GM18507 (cell line): ENCODE results near the gene ERCC6L.

ENCODE experiments used
- DNase-seq: peaks from one replicate; pipeline ENCODE4 v3.0.0; 2011; ENCODE audit warnings: low read depth; ENCODE audit not compliant: insufficient read length; ENCODE audit errors: extremely low spot score
- FAIRE-seq: peaks from 2 replicates; lab custom pipeline; 2011; peaks lifted over from hg19 to GRCh38; lab: Jason Lieb, UNC

The ERCC6L gene, protein sequence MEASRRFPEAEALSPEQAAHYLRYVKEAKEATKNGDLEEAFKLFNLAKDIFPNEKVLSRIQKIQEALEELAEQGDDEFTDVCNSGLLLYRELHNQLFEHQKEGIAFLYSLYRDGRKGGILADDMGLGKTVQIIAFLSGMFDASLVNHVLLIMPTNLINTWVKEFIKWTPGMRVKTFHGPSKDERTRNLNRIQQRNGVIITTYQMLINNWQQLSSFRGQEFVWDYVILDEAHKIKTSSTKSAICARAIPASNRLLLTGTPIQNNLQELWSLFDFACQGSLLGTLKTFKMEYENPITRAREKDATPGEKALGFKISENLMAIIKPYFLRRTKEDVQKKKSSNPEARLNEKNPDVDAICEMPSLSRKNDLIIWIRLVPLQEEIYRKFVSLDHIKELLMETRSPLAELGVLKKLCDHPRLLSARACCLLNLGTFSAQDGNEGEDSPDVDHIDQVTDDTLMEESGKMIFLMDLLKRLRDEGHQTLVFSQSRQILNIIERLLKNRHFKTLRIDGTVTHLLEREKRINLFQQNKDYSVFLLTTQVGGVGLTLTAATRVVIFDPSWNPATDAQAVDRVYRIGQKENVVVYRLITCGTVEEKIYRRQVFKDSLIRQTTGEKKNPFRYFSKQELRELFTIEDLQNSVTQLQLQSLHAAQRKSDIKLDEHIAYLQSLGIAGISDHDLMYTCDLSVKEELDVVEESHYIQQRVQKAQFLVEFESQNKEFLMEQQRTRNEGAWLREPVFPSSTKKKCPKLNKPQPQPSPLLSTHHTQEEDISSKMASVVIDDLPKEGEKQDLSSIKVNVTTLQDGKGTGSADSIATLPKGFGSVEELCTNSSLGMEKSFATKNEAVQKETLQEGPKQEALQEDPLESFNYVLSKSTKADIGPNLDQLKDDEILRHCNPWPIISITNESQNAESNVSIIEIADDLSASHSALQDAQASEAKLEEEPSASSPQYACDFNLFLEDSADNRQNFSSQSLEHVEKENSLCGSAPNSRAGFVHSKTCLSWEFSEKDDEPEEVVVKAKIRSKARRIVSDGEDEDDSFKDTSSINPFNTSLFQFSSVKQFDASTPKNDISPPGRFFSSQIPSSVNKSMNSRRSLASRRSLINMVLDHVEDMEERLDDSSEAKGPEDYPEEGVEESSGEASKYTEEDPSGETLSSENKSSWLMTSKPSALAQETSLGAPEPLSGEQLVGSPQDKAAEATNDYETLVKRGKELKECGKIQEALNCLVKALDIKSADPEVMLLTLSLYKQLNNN

DNA sequence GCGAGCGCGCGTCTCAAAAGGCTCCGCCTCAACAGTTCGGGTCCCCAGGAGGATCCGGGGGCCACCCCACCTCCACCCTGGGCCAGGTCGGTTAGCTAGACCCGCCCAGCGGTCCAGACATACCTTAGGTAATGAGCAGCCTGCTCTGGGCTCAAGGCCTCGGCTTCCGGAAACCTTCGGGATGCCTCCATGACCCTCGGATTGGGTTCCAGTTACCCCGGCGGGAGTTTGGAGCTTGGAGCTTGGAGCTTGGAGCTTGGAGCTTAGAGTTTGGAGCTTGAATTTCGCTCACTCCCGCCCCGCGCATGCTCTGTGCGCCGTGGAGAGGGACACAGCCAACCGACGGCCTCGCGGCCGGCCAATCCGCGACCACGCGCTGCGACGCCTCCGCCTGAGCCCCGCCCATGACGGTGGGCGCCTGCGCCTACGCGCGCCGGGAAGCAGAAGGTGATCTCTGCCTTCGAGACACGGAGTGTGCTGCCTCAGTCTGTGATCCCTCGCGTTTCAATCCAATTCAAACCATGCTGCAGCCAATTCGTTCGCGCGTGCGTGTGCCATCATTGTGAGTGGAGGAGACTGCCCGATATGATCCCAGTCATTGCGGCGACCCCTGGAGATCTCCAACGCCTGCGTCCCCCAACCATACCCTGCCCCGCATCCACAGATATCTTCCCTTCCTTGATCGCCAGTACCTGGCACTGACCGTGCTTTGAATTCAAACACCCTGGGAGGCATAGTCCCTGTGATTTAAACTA lies at the start of gene ERCC6L:
TSS of gene ERCC6L (minus strand) at position 307 of the 755 bp plus-strand sequence. CDS start at position 191, 116 bp downstream.
- DNase-seq (peak; percentile 85), FAIRE-seq (peak; percentile 98)

DNA sequence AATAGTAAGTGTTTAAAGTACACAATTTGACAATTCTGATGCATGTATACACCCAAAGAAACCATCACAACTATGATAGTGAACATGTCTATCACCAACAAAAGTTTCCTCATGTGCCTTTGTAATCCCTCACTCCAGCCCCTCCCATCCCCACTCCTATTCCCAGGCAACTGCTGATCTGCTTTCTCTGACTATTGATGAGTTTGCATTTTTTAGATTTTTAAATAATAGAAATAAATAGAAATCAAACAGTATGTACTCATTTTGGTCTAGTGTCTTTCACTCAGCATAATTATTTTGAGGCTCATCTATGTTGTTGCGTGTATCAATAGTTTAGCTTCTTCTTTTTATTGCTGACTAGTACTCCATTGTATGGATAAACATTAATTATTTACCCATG lies 43.5 kb upstream of the ERCC6L start:
- no peak for DNase-seq

DNA sequence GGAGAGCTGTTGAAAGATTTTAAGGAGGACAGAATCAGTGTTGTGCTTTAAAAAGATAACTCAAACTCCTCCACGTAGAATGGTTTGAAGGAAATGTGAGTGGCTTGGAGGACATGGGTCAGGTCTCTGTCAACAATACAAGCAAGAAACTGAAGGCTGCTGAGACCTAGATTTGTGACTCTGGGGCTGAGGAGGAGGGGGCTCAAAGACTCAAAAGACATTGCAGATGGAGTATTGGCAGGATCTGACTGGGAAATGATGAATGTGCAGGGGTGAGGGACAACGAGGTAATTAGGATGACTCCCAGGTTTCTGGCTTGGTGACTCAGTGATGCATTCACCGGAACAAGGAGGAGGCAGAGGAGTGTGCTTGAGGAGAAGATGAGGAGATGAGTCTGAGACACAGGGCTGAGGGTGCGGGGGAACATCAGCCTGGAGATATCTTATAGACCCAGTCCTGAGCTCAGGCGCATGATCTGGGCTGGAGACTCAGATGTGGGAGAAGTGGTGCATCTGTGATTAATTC lies 41.6 kb upstream of the ERCC6L start:
- FAIRE-seq = no peak

More for the DNA sequence above, 43.5 kb upstream of the ERCC6L start:
- FAIRE-seq = no peak

DNA sequence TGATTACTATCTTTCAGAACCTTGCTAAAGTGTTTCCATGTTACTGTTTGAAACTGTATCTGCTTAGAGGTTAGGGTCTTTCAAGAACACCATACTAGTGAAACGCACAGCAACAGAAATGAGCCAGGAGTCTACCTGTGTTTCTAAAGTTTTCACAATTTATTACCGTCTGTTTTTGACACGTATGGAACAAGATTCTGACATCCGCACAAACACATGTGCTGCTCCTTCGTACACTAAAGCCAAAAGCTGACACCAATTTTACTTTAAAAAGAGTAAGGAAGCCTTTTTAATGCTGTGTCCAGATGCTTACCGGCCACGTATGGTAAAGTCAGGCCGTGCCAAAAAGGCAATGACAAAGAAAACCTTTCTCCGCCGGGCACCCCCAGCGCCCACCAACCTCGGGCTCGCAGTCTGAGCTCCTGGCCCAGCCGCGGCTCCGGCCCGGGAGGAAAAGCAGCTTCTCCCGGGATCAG lies 37.7 kb upstream of the ERCC6L start:
- FAIRE-seq = no peak
- DNase-seq = no peak

More for the DNA sequence above, 41.6 kb upstream of the ERCC6L start:
- DNase-seq = no peak

DNA sequence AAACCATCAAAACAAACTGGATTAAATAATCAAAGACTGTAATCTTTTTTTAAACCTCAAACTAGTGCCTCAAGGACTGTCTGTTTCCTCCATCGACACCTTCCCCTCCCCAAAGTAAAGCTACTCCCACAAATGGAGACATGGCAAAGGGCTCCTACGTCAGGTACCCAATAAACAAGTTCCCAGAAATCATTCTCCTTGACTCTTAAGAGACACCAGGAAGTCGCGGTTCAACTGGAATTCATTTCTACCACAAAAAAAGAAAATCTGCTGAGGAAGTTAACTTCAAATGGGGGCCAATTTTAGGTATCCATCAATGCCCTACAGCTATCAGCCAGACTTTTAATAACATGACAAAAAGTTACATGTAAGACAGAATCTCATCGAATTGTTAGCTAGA lies 35.7 kb upstream of the ERCC6L start:
- FAIRE-seq (no peak), DNase-seq (no peak)

- DNase-seq (no peak), FAIRE-seq (no peak)
These were observed 34.9 kb upstream of the ERCC6L start for GRCh38 chrX:72273718-72274117.

DNA sequence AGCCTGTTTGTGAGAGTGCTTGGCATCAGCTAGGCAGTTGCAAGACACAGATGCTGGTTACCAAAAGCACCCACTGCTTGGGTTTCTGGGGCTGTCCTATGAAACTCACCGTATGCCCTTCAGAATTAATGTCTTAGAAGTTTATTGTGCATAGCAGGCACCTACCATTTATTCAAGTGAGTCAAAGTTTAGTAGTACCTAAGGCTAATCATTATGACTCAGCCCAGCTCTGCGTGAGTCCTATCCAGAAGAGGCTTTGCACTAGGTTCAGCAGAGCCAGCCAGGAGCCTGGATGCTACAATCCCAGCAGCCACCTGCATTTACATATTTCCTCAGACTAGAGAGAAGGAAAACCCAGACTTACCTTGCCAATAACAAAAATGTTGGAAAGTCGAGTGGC lies 34.0 kb upstream of the ERCC6L start:
- no peak for DNase-seq
- no peak for FAIRE-seq

GRCh38 chrX:72271812-72272211 lies 33.0 kb upstream of the ERCC6L start:
- DNase-seq (no peak), FAIRE-seq (no peak)

DNA sequence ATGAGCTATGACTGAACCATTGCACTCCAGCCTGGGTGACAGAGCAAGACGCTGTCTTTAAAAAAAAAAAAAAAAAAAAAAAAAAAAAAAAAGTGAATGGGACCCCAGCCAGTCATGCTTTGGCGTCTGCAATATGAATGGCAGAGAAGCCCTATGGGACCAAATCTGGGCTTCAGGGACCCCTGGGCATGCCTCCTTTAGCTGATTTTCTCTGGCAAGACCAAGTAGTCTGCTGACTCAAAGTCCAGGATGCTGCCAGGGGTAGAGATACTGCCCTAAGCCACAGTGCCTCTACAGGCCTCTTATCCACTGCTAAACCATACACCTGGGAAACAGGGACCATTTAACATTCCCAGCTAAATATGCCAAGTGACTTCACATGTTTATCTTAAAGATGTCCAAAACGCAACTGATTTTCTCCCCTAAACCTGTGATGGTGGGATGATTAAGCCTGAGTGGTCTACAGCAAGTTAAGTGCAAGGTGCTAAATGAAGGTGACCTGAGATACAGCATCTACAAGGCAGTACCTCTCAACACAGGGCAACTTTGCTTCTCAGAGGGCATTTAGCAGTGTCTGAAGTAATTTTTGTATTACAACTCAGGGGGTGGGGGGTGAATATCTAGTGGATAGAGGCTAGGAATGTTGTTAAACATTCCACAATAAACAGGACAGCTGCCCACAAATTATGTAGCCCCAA lies 32.4 kb upstream of the ERCC6L start:
- no peak for FAIRE-seq
- DNase-seq = no peak

- no peak for FAIRE-seq
- DNase-seq = no peak
These were observed 31.6 kb upstream of the ERCC6L start for GRCh38 chrX:72270316-72270866.

- DNase-seq = no peak
- FAIRE-seq = no peak
These were observed 30.9 kb upstream of the ERCC6L start for GRCh38 chrX:72269671-72270251.

GRCh38 chrX:72268597-72269365 lies 30.0 kb upstream of the ERCC6L start:
- FAIRE-seq (no peak), DNase-seq (no peak)

DNA sequence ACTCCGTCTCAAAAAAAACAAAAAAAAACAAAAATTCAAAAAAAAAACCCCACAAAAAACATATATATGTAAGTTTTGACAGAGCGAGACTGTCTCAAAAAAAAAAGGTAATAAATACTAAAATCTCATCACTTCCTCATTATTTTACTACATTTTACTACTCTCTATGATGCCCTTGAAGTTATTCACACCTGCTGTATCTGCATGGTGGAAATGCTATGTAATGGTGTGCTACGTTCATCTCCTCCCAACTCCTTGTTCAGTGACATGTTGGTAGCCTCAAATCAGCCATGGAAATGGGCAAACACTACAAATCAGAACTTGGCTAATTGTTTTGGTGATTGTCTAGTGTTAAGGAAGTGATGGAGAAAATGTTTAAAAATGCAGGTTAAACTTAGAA lies 26.4 kb upstream of the ERCC6L start:
- FAIRE-seq (no peak), DNase-seq (no peak)

DNA sequence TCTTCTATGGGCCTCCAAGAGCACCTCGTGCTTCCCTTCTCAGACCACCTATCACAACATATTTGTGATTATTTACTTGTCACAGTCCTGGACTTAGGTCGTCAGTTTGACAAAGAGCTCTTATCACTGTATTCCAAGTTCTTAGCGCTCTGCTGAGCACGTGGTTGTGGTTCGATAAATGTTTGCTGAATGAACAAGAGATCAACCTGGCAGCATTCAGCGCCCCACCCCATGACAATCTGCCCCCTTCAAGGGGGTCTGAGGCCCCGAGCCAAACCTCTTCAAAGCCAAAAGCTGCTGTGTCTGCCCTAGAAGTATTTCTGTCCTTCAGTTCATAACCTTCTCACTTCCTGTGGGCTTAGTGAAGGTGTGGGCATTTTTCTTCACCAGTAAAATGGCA lies 23.2 kb upstream of the ERCC6L start:
- no peak for FAIRE-seq

DNA sequence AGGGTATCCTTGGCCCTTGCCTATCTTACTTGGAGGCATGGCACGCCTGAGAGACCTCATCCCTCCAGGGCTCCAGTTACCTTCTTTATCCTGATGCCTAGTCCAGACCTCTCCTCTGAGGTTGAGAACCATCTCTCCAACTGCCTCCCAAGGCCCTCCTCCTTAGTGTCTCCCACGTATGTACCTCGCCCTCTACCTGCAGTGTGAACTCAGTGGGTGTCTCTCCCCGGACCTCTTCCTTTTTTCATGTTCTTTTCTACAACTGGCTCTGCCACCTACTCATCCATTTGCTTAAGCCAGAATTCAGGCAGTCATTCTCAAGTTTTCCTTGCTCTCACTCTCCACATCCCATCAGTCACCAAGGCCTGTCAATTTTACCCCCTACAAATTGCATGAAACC lies 21.6 kb upstream of the ERCC6L start:
- FAIRE-seq = no peak
- DNase-seq = no peak

More for the DNA sequence above, 23.2 kb upstream of the ERCC6L start:
- DNase-seq = no peak

DNA sequence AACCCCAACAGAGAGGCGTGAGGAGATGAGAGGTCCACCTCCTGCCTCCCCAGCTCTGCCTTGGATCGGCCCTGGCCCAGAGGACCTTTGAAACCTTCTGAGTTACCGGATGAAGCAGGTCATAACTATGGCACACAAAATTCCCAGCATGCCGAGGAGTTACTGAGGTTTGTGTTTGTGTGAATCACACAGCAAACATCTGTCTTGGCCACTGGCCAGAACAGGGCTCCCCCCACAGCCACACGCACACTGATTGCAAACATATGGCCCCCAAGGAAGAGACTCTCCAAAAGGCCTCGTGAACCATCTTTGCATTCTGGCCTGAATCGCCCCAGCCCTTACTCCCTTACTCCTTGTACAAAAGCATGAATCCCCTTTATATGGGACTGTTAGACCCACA lies 19.3 kb upstream of the ERCC6L start:
- no peak for FAIRE-seq
- DNase-seq = no peak

DNA sequence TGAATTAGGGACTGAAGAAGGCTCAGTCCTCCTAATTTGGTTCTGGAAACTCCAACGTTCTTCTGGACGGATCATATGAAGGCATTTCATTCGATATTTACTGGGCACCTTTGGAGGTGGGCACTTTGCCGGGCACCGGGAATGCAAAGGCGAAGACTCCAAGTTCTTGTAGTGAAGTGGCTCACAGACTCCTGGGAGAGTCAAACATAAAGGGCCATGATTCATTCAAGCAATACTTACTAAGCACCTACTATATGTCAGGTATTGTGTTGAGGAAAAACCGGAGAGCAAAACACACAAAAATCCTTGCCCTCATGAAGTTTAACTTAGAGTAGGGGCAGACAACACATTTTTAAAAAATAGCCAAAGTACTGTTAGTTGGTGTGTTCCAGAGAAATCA lies 17.0 kb upstream of the ERCC6L start:
- FAIRE-seq = no peak
- DNase-seq = no peak
